ENCODE results near the gene STRBP. TPM values are rescaled to one million over a fixed set of nuclear protein-coding genes. Genes with fewer than 3 reads are reported as not detected.

STRBP gene
- total and polyA plus RNA-seq, 8 donors, result 16.5 to 40.4 (median 36.8) TPM

DNA sequence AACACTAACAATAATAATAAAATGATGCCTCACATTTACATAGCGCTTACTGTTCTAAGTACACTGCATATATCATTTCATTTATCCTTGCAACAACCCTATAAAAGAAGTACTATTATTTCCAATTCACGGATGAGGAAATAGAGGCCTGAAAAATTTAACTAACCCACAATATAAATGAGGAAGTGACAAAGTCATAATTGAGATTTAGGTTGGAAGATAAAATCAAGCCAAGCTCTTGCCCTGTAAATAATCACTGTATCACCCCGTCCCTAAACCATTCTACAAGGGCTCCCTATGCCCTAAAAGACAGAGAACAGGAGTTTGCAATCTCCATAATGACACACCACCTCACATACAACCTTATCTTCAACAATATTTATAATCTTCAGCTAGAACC is 49.6 kb downstream of the STRBP start:
- no peak overlapping the region for H3K4me3 ChIP-seq
- ATAC-seq (no peak), DNase-seq (no peak)
- intact Hi-C loops (cut with DNase I), result no loop called here
- no peak overlapping the region for H3K27ac ChIP-seq
- TF ChIP-seq, protein P1, sequence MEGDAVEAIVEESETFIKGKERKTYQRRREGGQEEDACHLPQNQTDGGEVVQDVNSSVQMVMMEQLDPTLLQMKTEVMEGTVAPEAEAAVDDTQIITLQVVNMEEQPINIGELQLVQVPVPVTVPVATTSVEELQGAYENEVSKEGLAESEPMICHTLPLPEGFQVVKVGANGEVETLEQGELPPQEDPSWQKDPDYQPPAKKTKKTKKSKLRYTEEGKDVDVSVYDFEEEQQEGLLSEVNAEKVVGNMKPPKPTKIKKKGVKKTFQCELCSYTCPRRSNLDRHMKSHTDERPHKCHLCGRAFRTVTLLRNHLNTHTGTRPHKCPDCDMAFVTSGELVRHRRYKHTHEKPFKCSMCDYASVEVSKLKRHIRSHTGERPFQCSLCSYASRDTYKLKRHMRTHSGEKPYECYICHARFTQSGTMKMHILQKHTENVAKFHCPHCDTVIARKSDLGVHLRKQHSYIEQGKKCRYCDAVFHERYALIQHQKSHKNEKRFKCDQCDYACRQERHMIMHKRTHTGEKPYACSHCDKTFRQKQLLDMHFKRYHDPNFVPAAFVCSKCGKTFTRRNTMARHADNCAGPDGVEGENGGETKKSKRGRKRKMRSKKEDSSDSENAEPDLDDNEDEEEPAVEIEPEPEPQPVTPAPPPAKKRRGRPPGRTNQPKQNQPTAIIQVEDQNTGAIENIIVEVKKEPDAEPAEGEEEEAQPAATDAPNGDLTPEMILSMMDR (IDR thresholded peaks at IDR 0.05), result no peak
- H3K27me3 ChIP-seq, result no peaks in the 10 kb centered on the region
- H3K4me1 ChIP-seq, result no peaks in the 10 kb centered on the region
- no peaks in the 10 kb centered on the region for H3K36me3 ChIP-seq
- no peaks in the 10 kb centered on the region for H3K9me3 ChIP-seq

DNA sequence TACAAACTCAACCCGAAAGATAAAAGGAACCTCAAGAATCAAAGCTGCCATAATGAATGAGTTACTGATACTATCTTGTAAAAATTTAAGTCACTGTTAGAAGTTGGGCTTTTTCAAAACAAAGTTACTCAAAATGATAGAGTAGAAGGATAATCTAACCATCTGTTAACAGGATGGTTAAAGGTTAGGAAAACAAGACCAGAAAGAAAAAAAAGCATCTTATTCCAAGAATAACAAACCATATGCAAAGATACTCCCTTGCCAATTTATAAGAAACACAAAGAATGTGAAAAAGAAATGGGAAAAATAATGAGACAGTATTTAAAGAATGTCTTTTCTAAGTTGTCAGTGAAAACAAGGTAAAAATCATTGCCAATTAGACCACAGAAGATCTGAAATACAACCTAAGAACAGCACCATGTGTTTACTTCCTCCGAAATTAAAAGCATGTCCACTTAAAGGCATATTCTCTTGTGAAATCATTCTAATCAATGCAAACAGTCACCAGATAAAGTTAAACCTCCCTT is 51.2 kb downstream of the STRBP start:
- no peak for ATAC-seq
- no peak for DNase-seq
- TF ChIP-seq, protein P1 (IDR thresholded peaks at IDR 0.05), result no peak
- H3K9me3 ChIP-seq, result no peaks in the 10 kb centered on the region
- H3K27ac ChIP-seq, result no peak overlapping the region
- no peaks in the 10 kb centered on the region for H3K27me3 ChIP-seq
- H3K4me1 ChIP-seq, result no peaks in the 10 kb centered on the region
- intact Hi-C loops (cut with DNase I), result no loop called here
- no peaks in the 10 kb centered on the region for H3K36me3 ChIP-seq
- H3K4me3 ChIP-seq, result no peak overlapping the region

DNA sequence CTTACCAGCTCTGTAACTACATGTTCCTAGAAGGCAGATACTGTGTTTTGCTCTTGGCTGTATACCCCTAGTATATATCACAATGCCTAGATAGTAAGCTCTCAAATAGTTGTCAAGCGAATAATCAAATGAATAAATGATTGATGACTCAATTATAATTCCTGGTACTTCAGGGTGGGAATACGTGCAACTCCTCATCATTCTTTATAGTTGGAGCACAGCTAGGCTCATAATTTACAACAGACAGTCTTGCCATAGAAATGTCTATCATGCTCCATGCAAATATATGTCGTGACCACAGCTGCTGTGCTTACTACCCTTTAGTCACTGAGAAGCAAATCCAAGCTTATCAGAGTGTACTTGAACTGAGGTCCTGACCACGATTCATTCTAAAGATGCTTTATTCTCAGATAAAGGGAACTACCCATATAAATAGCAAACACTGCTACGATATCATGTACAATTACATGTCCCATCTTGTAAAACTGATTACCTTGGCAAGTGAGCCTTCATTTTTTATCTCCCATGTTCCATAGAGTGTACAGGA is 52.1 kb downstream of the STRBP start:
- ATAC-seq (no peak), DNase-seq (no peak)
- H3K4me3 ChIP-seq, result no peak overlapping the region
- TF ChIP-seq, protein P1 (IDR thresholded peaks at IDR 0.05), result no peak
- H3K9me3 ChIP-seq, result no peaks in the 10 kb centered on the region
- H3K36me3 ChIP-seq, result no peaks in the 10 kb centered on the region
- no peak overlapping the region for H3K27ac ChIP-seq
- no peaks in the 10 kb centered on the region for H3K4me1 ChIP-seq
- H3K27me3 ChIP-seq, result no peaks in the 10 kb centered on the region
- intact Hi-C loops (cut with DNase I), result no loop called here

DNA sequence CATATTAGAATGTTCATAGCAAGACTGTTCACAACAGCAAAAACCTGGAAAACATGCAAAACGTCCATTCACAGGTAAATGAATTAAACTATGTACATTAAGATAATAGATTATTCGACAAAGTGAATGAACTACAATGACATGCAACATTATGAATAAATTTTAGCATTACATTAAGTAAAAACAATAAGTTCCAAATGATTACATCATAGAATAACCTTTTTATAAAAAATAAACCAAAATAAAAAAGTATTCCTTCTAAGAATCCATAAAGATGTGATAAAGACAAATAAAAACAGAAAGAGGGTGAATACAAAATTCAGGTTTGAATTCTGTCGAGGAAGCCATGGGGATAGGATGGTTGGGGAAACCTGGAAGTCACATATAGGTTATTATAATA is 57.3 kb downstream of the STRBP start:
- Histone ChIP-seq H3K9me3 (no peaks in the 10 kb centered on the region), H3K4me1 (no peaks in the 10 kb centered on the region), H3K36me3 (no peaks in the 10 kb centered on the region), H3K4me3 (no peak overlapping the region), H3K27me3 (no peaks in the 10 kb centered on the region), H3K27ac (no peak overlapping the region)
- TF ChIP-seq, protein P1 (IDR thresholded peaks at IDR 0.05), result no peak
- DNase-seq (no peak), ATAC-seq (no peak)
- intact Hi-C loops (cut with DNase I), result no loop called here

DNA sequence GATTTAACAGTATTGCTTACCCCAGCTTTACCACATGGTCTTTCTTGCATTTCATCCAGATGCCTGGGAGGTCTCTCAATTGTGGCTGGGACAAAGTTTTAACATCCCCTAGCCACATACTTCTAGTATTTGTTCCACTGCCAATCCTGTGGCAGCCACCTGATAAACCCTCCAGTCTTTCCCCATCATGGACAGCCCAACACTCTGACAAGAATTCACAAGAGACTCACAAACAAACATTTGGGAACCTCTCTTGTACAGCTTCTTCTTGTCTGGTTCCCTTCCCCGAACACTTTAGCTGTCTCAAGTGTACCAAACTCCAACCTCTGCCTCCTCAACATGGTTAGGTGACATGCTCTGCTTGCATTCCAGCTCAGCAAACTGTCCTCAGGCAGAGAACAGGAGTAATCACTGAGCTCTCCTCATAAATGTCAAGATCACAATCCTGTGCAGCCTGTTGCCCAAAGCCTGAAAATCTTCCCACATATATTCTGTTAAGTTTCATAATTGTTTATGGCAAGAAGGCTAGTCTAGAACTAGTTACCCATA is 59.7 kb downstream of the STRBP start:
- ATAC-seq, result no peak
- no peak for DNase-seq
- no peak overlapping the region for H3K4me3 ChIP-seq
- no peaks in the 10 kb centered on the region for H3K36me3 ChIP-seq
- intact Hi-C loops (cut with DNase I), result no loop called here
- no peaks in the 10 kb centered on the region for H3K4me1 ChIP-seq
- H3K27ac ChIP-seq, result no peak overlapping the region
- TF ChIP-seq, protein P1 (IDR thresholded peaks at IDR 0.05), result no peak
- no peaks in the 10 kb centered on the region for H3K9me3 ChIP-seq
- H3K27me3 ChIP-seq, result no peaks in the 10 kb centered on the region
